SKM-1 treated with dmso at 0.1 percent for 144 hours (cell line): ENCODE measurements around the gene PPP1R3A.

Experiments
- DNase-seq: peaks from one replicate; lab custom pipeline; 2025; ENCODE audit not compliant: unreplicated experiment; lab: John Stamatoyannopoulos, UW

Gene PPP1R3A

GRCh38 chr7:113890331-113891030, 28.3 kb downstream of the PPP1R3A start:
- no peak for DNase-seq

GRCh38 chr7:113883096-113883495, 35.7 kb downstream of the PPP1R3A start:
- no peak for DNase-seq

GRCh38 chr7:113880559-113880958, 38.2 kb downstream of the PPP1R3A start:
- no peak for DNase-seq

GRCh38 chr7:113878394-113878992, 40.3 kb downstream of the PPP1R3A start:
- no peak for DNase-seq

GRCh38 chr7:113875224-113875623, 43.6 kb downstream of the PPP1R3A start:
- no peak for DNase-seq

GRCh38 chr7:113873554-113874151, 45.2 kb downstream of the PPP1R3A start:
- no peak for DNase-seq

- no peak for DNase-seq
These were observed 45.8 kb downstream of the PPP1R3A start for GRCh38 chr7:113872981-113873380.

GRCh38 chr7:113867325-113867724, 51.5 kb downstream of the PPP1R3A start:
- DNase-seq, result no peak

- no peak for DNase-seq
These were observed 62.8 kb downstream of the PPP1R3A start for GRCh38 chr7:113856010-113856409.

GRCh38 chr7:113840954-113841353, 77.9 kb downstream of the PPP1R3A start:
- no peak for DNase-seq

- no peak for DNase-seq
These were observed 83.4 kb downstream of the PPP1R3A start for GRCh38 chr7:113835367-113835766.

- DNase-seq, result no peak
These were observed 86.5 kb downstream of the PPP1R3A start for GRCh38 chr7:113832196-113832745.

- no peak for DNase-seq
These were observed 87.3 kb downstream of the PPP1R3A start for GRCh38 chr7:113831556-113831955.

GRCh38 chr7:113828581-113828980, 90.2 kb downstream of the PPP1R3A start:
- DNase-seq, result no peak
